ENCODE measurements around the gene RIMBP2.

The RIMBP2 gene

GRCh38 chr12:130497321-130497720 lies 218.8 kb downstream of the RIMBP2 start:
- H3K4me3 ChIP-seq = no peak overlapping the region
- no peaks in the 10 kb centered on the region for H4K20me1 ChIP-seq
- peaks cover 0 to 7% (median 0%) of the 10 kb centered on the region in 11 experiments; a peak in 1 of 22 replicates for H3K9me3 ChIP-seq (replicated peaks in 1 of 11)
- H3K36me3 ChIP-seq = no peaks in the 10 kb centered on the region
- no peak for TF ChIP-seq Cebpa-rat (IDR thresholded peaks at IDR 0.05)
- no peak overlapping the region for H3K4me2 ChIP-seq
- no peaks in the 10 kb centered on the region for H3K4me1 ChIP-seq
- no peak overlapping the region for H3K27ac ChIP-seq
- H3K27me3 ChIP-seq = no peaks in the 10 kb centered on the region
- H3K9ac ChIP-seq = no peak overlapping the region

- H3K4me3 ChIP-seq = no peak overlapping the region
- H3K36me3 ChIP-seq = no peaks in the 10 kb centered on the region
- no peaks in the 10 kb centered on the region for H4K20me1 ChIP-seq
- no peak for TF ChIP-seq Cebpa-rat (IDR thresholded peaks at IDR 0.05)
- H3K27ac ChIP-seq = no peak overlapping the region
- H3K9ac ChIP-seq = no peak overlapping the region
- no peak overlapping the region for H3K4me2 ChIP-seq
- H3K4me1 ChIP-seq = peaks cover 0 to 4% (median 0%) of the 10 kb centered on the region in 10 experiments; a peak in 1 of 20 replicates
- H3K9me3 ChIP-seq (replicated peaks in 1 of 11) = peaks cover 0 to 7% (median 0%) of the 10 kb centered on the region in 11 experiments; a peak in 1 of 22 replicates
- no peaks in the 10 kb centered on the region for H3K27me3 ChIP-seq
Observed at GRCh38 chr12:130496516-130497120, 219.5 kb downstream of the RIMBP2 start.

DNA sequence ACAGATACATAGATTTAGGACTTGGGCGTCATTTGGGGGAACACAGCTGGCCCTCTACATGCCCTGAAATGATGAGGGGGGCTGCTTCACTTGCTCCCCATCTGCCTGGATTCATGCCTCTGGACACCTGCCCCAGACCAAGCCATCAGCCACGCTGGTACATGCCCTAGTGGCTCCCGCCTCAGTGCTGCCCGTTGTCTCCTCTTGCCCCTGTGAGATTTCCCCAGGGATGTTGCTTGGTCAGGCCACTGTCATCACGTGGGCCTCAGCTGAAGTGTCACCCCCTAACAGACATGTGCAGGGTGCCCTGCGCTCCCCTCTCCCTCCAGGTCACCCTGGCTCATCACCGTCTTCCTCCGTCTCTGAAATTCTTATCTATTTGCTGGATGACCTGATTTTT lies 220.9 kb downstream of the RIMBP2 start:
- H3K27me3 ChIP-seq = no peaks in the 10 kb centered on the region
- no peak for TF ChIP-seq Cebpa-rat (IDR thresholded peaks at IDR 0.05)
- no peak overlapping the region for H3K4me3 ChIP-seq
- H3K4me2 ChIP-seq = no peak overlapping the region
- peaks cover 0 to 7% (median 0%) of the 10 kb centered on the region in 11 experiments; a peak in 1 of 22 replicates for H3K9me3 ChIP-seq (replicated peaks in 1 of 11)
- H3K4me1 ChIP-seq = peaks cover 0 to 8% (median 0%) of the 10 kb centered on the region in 10 experiments; a peak in 1 of 20 replicates
- no peak overlapping the region for H3K27ac ChIP-seq
- no peak overlapping the region for H3K9ac ChIP-seq
- no peaks in the 10 kb centered on the region for H3K36me3 ChIP-seq
- H4K20me1 ChIP-seq = no peaks in the 10 kb centered on the region

DNA sequence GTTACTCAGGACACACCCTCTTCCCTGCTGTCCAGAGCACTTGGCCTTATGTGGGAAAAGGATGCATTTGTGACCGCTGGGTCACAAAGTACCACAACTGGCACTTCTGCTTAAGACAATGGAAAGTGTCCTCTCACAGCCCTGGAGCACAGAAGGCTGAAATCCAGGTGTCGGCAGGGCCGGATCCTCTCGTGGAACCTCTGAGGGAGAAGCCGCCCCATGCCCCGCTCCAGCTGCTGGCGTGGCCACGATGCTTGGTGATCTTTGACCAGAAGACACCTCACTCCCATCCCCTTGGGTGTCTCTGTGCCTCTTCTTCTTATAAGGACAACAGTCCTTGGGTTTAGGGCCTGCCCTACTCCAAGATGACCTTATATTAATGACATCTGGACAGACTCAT lies 221.4 kb downstream of the RIMBP2 start:
- H3K9me3 ChIP-seq (replicated peaks in 1 of 11) = peaks cover 0 to 7% (median 0%) of the 10 kb centered on the region in 11 experiments; a peak in 1 of 22 replicates
- H3K36me3 ChIP-seq = no peaks in the 10 kb centered on the region
- no peak overlapping the region for H3K9ac ChIP-seq
- no peak overlapping the region for H3K4me3 ChIP-seq
- no peaks in the 10 kb centered on the region for H4K20me1 ChIP-seq
- no peaks in the 10 kb centered on the region for H3K27me3 ChIP-seq
- H3K27ac ChIP-seq = no peak overlapping the region
- no peak overlapping the region for H3K4me2 ChIP-seq
- no peak for TF ChIP-seq Cebpa-rat (IDR thresholded peaks at IDR 0.05)
- H3K4me1 ChIP-seq = peaks cover 0 to 8% (median 0%) of the 10 kb centered on the region in 10 experiments; a peak in 1 of 20 replicates

- H3K4me3 ChIP-seq = no peak overlapping the region
- H3K9me3 ChIP-seq (replicated peaks in 1 of 11) = peaks cover 0 to 4% (median 0%) of the 10 kb centered on the region in 11 experiments; a peak in 1 of 22 replicates
- H3K4me1 ChIP-seq = peaks cover 0 to 8% (median 0%) of the 10 kb centered on the region in 10 experiments; a peak in 1 of 20 replicates
- no peaks in the 10 kb centered on the region for H4K20me1 ChIP-seq
- no peaks in the 10 kb centered on the region for H3K36me3 ChIP-seq
- no peak overlapping the region for H3K27ac ChIP-seq
- no peak for TF ChIP-seq Cebpa-rat (IDR thresholded peaks at IDR 0.05)
- no peaks in the 10 kb centered on the region for H3K27me3 ChIP-seq
- H3K4me2 ChIP-seq = no peak overlapping the region
- H3K9ac ChIP-seq = no peak overlapping the region
Observed at GRCh38 chr12:130493951-130494350, 222.1 kb downstream of the RIMBP2 start.

GRCh38 chr12:130491421-130492357 lies 224.4 kb downstream of the RIMBP2 start:
- Histone ChIP-seq H3K27me3 (no peaks in the 10 kb centered on the region), H3K9ac (no peak overlapping the region), H3K4me3 (no peak overlapping the region), H4K20me1 (no peaks in the 10 kb centered on the region), H3K4me1 (peaks cover 0 to 8% (median 0%) of the 10 kb centered on the region in 10 experiments; a peak in 1 of 20 replicates), H3K27ac (no peak overlapping the region), H3K9me3 (replicated peaks in 1 of 11) (no peaks in the 10 kb centered on the region), H3K4me2 (peak overlapping the region in 1 of 11 experiments; percentile 15; a peak in 1 of 22 replicates), H3K36me3 (no peaks in the 10 kb centered on the region)
- TF ChIP-seq Cebpa-rat (IDR thresholded peaks at IDR 0.05) = no peak

- Histone ChIP-seq H4K20me1 (no peaks in the 10 kb centered on the region), H3K4me2 (no peak overlapping the region), H3K9ac (no peak overlapping the region), H3K36me3 (no peaks in the 10 kb centered on the region), H3K27me3 (no peaks in the 10 kb centered on the region), H3K27ac (no peak overlapping the region), H3K4me3 (no peak overlapping the region), H3K4me1 (peaks cover 0 to 8% (median 0%) of the 10 kb centered on the region in 10 experiments; a peak in 1 of 20 replicates), H3K9me3 (replicated peaks in 1 of 11) (no peaks in the 10 kb centered on the region)
- no peak for TF ChIP-seq Cebpa-rat (IDR thresholded peaks at IDR 0.05)
Observed at GRCh38 chr12:130490674-130491073, 225.4 kb downstream of the RIMBP2 start.

GRCh38 chr12:130489293-130489692 lies 226.8 kb downstream of the RIMBP2 start:
- no peaks in the 10 kb centered on the region for H3K36me3 ChIP-seq
- H3K9me3 ChIP-seq (replicated peaks in 1 of 11) = no peaks in the 10 kb centered on the region
- H3K27ac ChIP-seq = no peak overlapping the region
- H3K4me1 ChIP-seq = peaks cover 0 to 8% (median 0%) of the 10 kb centered on the region in 10 experiments; a peak in 1 of 20 replicates
- H3K9ac ChIP-seq = no peak overlapping the region
- no peaks in the 10 kb centered on the region for H3K27me3 ChIP-seq
- H3K4me2 ChIP-seq = no peak overlapping the region
- H3K4me3 ChIP-seq = no peak overlapping the region
- H4K20me1 ChIP-seq = no peaks in the 10 kb centered on the region
- TF ChIP-seq Cebpa-rat (IDR thresholded peaks at IDR 0.05) = no peak

- Histone ChIP-seq H3K36me3 (no peaks in the 10 kb centered on the region), H4K20me1 (no peaks in the 10 kb centered on the region), H3K4me3 (no peak overlapping the region), H3K4me1 (peaks cover 0 to 8% (median 0%) of the 10 kb centered on the region in 10 experiments; a peak in 1 of 20 replicates), H3K4me2 (no peak overlapping the region), H3K9me3 (replicated peaks in 1 of 11) (no peaks in the 10 kb centered on the region), H3K27me3 (no peaks in the 10 kb centered on the region), H3K9ac (no peak overlapping the region), H3K27ac (no peak overlapping the region)
- TF ChIP-seq Cebpa-rat (IDR thresholded peaks at IDR 0.05) = no peak
Observed at GRCh38 chr12:130488358-130488710, 227.8 kb downstream of the RIMBP2 start.
